Measurements from ENCODE around the gene SLC46A1.
"Not testable (repeated sequence)": the region's sequence is repeated elsewhere in the genome, so short reads cannot be mapped to it uniquely, and the experiment has no call there.

The SLC46A1 gene

DNA sequence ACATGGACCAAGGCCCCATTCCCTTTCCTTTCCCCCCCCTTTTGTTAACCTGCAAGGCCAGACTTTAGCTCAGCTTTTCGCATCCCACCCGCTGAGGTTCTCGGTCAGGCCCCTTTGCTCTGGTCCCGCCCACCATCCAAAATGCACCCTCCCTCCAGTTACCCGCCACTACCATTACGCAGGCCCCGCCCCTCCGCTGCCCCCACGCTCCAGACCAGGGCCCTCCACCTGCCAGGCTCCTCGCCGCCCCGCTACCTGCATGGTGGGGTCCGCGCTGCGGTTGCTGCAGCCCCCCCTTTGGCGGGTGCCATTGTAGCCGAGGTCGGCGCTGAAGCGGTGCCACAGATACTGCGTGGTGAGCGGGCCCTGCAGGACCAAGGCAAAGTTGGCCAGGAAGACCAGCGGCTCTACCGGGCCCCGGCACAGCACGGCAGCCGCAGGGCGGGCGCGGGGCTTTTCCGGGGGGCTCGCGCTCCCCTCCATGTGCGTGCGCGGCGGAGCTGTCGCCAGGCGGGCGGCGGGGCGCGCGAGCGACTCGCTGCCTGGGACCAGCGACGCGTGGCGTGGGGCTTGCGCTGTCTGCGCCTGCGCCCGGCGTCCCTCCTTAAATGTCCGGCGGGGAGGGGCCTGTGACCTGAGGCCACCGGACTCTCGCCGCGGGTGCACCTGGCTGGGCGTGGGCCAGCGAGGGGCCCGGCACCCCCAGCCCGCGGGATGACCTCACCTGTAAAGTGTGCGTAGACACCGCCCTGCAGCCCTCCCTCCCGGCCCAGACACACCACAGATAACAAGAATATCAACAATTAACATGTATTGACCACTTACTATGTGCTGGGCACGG is at the start of gene SLC46A1:
Gene SLC46A1 (minus strand): TSS at position 581 of the 841 bp plus-strand sequence. CDS start 98 bp downstream, at position 483.
- Histone ChIP-seq H3K36me3 (ENCODE audit: insufficient read depth, low read length) (no peaks in the 10 kb centered on the region), H3K4me1 (ENCODE audit: control insufficient read depth, insufficient read depth, low read length, unreplicated experiment) (peaks cover 7% of the 10 kb centered on the region), H2AFZ (ENCODE audit: low read length, unreplicated experiment) (peak within 1 kb of the TSS; percentile 90), H3K4me3 (ENCODE audit: low read depth, low read length) (peak within 1 kb of the TSS; percentile 87), H3K27me3 (ENCODE audit: insufficient read depth, low read length) (no peaks in the 10 kb centered on the region), H3K27ac (ENCODE audit: low read depth, low read length) (no peak within 1 kb of the TSS), H3K79me2 (ENCODE audit: control insufficient read depth, insufficient read depth, low read length, unreplicated experiment) (no peaks in the 10 kb centered on the region)

DNA sequence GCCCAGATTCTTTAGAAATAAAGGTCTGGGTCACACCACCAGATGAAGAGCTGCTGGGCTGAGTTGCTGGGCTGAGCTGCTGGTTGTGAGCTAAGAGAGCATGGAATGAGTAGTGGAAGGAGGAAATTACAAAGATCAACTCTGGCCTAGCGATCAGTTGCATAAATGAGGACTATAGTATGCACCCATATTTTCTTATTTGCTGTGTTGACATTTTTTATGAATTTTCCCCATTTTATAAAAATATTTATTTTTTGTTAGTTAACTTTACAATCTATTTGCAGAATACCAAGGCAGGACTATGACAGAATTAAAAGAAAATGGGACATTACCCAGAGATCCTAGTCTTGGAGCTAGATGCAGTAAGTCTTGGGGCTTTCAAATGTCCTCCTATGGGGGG is 43.8 kb upstream of the SLC46A1 start:
- H3K27me3 ChIP-seq (ENCODE audit: insufficient read depth, low read length) = peaks cover 29% of the 10 kb centered on the region
- no peaks in the 10 kb centered on the region for H3K79me2 ChIP-seq (ENCODE audit: control insufficient read depth, insufficient read depth, low read length, unreplicated experiment)
- no peak overlapping the region for H3K4me3 ChIP-seq (ENCODE audit: low read depth, low read length)
- H2AFZ ChIP-seq (ENCODE audit: low read length, unreplicated experiment) = no peak overlapping the region
- H3K27ac ChIP-seq (ENCODE audit: low read depth, low read length) = no peak overlapping the region
- no peaks in the 10 kb centered on the region for H3K4me1 ChIP-seq (ENCODE audit: control insufficient read depth, insufficient read depth, low read length, unreplicated experiment)
- no peaks in the 10 kb centered on the region for H3K36me3 ChIP-seq (ENCODE audit: insufficient read depth, low read length)

DNA sequence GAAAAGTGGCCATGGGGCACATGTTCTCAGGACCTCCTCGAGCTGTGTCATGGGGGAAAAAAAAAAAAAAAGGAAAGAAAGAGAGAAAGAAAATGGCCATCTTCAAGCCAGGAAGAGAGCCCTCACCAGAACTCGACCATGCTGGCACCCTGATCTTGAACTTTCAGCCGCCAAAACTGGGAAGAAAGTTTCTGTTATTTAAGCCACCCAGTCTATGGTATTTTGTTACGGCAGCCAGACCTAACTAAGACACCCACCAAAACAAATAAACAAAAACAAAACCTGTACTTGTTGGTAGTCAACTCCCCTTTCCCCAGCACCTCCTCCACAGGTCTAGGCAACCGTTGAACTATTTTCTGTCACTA is 41.4 kb upstream of the SLC46A1 start:
- H3K27ac ChIP-seq (ENCODE audit: low read depth, low read length) = no peak overlapping the region
- no peaks in the 10 kb centered on the region for H3K36me3 ChIP-seq (ENCODE audit: insufficient read depth, low read length)
- no peak overlapping the region for H2AFZ ChIP-seq (ENCODE audit: low read length, unreplicated experiment)
- H3K4me1 ChIP-seq (ENCODE audit: control insufficient read depth, insufficient read depth, low read length, unreplicated experiment) = no peaks in the 10 kb centered on the region
- peaks cover 33% of the 10 kb centered on the region for H3K27me3 ChIP-seq (ENCODE audit: insufficient read depth, low read length)
- H3K4me3 ChIP-seq (ENCODE audit: low read depth, low read length) = no peak overlapping the region
- no peaks in the 10 kb centered on the region for H3K79me2 ChIP-seq (ENCODE audit: control insufficient read depth, insufficient read depth, low read length, unreplicated experiment)

DNA sequence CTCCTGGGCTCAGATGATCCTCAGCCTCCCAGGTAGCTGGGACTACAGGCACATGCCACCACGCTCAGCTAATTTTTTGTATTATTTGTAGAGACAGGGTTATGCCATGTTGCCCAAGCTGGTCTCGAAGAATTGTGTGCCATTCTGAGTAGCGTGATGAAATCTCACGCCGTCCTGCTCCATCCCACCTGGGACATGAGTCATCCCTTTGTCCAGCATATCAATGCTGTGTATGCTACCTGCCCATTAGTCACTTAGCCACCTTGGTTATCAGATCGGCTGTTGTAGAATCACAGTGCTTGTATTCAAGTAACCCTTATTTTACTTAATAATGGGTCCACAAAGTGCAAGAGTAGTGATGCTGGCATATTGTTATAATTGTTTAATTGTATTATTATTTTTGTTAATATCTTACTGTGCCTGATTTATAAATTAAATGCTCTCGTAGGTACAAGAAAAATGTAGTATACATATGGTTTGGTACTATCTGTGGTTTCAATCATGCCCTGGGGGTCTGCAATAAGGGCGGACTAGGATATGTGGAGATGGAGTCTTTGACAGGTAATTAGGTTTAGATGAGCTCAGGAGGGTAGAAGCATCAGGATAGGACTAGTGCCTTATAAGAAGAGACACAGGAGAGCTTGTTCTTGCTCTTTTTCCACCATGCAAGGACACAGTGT is 40.8 kb upstream of the SLC46A1 start:
- H3K4me3 ChIP-seq (ENCODE audit: low read depth, low read length) = no peak overlapping the region
- H3K36me3 ChIP-seq (ENCODE audit: insufficient read depth, low read length) = no peaks in the 10 kb centered on the region
- peaks cover 36% of the 10 kb centered on the region for H3K27me3 ChIP-seq (ENCODE audit: insufficient read depth, low read length)
- no peaks in the 10 kb centered on the region for H3K4me1 ChIP-seq (ENCODE audit: control insufficient read depth, insufficient read depth, low read length, unreplicated experiment)
- H2AFZ ChIP-seq (ENCODE audit: low read length, unreplicated experiment) = no peak overlapping the region
- no peaks in the 10 kb centered on the region for H3K79me2 ChIP-seq (ENCODE audit: control insufficient read depth, insufficient read depth, low read length, unreplicated experiment)
- H3K27ac ChIP-seq (ENCODE audit: low read depth, low read length) = no peak overlapping the region

DNA sequence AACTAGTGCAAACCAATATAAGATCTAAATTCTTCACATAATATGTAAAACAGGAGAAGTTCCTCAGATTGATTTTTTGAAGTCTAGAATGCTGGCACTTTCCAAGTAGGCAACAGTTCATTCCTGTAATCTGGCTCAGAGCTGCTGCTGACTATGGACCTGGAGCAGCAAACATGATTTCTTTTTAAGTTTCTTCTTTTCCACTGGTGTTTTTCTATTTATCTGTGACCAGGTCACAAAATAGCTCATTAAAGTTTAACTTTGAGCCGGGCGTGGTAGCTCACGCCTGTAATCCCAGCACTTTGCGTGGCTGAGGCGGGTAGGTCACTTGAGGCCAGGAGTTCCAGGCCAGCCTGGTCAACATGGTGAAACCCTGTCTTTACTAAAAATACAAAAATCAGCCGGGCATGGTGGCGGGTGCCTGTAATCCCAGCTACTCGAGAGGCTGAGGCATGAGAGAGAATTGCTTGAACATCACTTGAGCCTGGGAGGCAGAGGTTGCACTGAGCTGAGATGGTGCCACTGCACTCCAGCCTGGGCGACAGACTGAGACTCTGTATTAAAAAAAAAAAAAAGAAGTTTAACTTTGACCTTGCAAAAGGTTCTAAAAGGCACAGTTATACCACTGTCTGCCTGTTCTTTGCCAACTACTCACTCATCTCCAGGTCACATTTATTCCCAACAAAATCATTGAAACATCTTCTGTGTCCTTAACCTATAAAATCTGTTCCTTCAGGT is 38.1 kb upstream of the SLC46A1 start:
- Histone ChIP-seq H3K36me3 (ENCODE audit: insufficient read depth, low read length) (no peaks in the 10 kb centered on the region), H3K4me3 (ENCODE audit: low read depth, low read length) (no peak overlapping the region), H3K4me1 (ENCODE audit: control insufficient read depth, insufficient read depth, low read length, unreplicated experiment) (no peaks in the 10 kb centered on the region), H3K27ac (ENCODE audit: low read depth, low read length) (no peak overlapping the region), H3K27me3 (ENCODE audit: insufficient read depth, low read length) (peaks cover 25% of the 10 kb centered on the region), H2AFZ (ENCODE audit: low read length, unreplicated experiment) (no peak overlapping the region), H3K79me2 (ENCODE audit: control insufficient read depth, insufficient read depth, low read length, unreplicated experiment) (no peaks in the 10 kb centered on the region)

DNA sequence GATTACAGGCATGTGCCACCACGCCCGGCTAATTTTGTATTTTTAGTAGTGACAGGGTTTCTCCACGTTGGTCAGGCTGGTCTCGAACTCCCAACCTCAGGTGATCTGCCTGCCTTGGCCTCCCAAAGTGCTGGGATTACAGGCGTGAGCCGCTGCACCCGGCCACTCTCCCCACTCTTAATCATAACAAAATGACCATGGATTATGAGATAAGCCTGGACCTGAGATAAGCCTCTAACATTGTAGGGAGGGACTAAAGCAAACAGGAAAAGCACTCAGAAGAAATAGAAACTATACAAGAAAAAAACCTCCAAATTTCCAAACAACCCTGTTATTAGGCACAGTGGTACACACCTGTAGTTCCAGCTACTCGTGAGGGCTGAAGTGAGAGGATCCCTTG is 28.3 kb upstream of the SLC46A1 start:
- not testable (repeated sequence) for H3K4me3 ChIP-seq (ENCODE audit: low read depth, low read length); H2AFZ ChIP-seq (ENCODE audit: low read length, unreplicated experiment); H3K27ac ChIP-seq (ENCODE audit: low read depth, low read length); H3K36me3 ChIP-seq (ENCODE audit: insufficient read depth, low read length); H3K4me1 ChIP-seq (ENCODE audit: control insufficient read depth, insufficient read depth, low read length, unreplicated experiment); H3K79me2 ChIP-seq (ENCODE audit: control insufficient read depth, insufficient read depth, low read length, unreplicated experiment)
- peaks cover 24% of the 10 kb centered on the region for H3K27me3 ChIP-seq (ENCODE audit: insufficient read depth, low read length)

DNA sequence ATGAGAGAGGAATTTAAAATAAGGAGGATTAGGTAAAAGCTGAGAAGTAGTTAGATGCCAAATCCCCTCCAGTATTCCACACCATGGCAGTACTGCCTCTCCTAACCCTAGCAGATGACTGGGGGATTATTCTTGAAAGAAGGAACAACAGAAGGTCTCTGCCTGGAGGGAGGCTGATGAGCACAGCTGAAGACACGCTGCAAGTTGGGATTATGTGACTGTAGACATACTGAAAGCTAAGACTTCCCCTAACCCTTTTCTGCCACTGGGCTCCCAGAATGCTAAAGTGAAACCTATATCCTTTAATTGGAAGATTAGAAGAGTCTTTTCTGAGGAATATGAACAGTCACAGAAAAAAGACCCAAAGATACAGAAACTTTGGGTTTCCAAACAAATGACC is 27.7 kb upstream of the SLC46A1 start:
- Histone ChIP-seq H3K36me3 (ENCODE audit: insufficient read depth, low read length) (no peaks in the 10 kb centered on the region), H3K79me2 (ENCODE audit: control insufficient read depth, insufficient read depth, low read length, unreplicated experiment) (no peaks in the 10 kb centered on the region), H3K27ac (ENCODE audit: low read depth, low read length) (no peak overlapping the region), H3K4me3 (ENCODE audit: low read depth, low read length) (no peak overlapping the region), H2AFZ (ENCODE audit: low read length, unreplicated experiment) (no peak overlapping the region), H3K27me3 (ENCODE audit: insufficient read depth, low read length) (peaks cover 24% of the 10 kb centered on the region), H3K4me1 (ENCODE audit: control insufficient read depth, insufficient read depth, low read length, unreplicated experiment) (no peaks in the 10 kb centered on the region)

DNA sequence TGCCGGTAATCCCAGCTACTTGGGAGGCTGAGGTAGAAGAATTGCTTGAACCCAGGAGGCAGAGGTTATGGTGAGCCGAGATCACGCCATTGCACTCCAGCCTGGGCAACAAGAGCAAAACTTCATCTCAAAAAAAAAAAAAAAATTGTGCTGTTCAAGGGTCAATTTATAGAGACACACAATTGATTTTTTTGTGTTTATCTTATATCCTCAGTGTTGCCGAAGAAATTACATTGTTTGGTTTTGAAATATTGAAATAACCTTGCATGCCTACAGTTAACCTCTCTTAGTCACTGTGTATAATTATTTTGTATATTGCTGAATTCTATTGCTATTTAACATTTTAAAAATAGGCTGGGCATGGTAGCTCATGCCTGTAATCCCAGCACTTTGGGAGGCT is 22.0 kb upstream of the SLC46A1 start:
- H3K27me3 ChIP-seq (ENCODE audit: insufficient read depth, low read length) = peaks cover 28% of the 10 kb centered on the region
- H3K36me3 ChIP-seq (ENCODE audit: insufficient read depth, low read length); H2AFZ ChIP-seq (ENCODE audit: low read length, unreplicated experiment); H3K4me3 ChIP-seq (ENCODE audit: low read depth, low read length); H3K27ac ChIP-seq (ENCODE audit: low read depth, low read length); H3K79me2 ChIP-seq (ENCODE audit: control insufficient read depth, insufficient read depth, low read length, unreplicated experiment); H3K4me1 ChIP-seq (ENCODE audit: control insufficient read depth, insufficient read depth, low read length, unreplicated experiment): not testable (repeated sequence)

DNA sequence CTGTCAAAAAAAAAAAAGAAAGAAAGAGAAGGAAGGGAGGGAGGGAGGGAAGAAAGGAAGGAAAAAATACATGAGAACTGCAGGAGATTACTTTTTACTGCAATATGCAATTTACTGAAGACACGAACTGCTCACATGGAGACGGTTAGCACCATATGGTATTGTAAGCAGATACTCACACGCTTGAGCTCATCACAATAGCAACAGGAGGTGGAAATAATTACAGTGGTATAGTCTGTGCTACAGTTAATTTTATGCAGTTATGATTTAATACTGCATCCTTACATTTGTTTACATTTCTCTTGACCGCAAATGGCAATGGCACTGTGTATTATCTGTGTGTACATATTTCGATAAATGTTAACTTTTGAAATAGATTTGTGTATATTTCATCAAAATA is 21.4 kb upstream of the SLC46A1 start:
- H2AFZ ChIP-seq (ENCODE audit: low read length, unreplicated experiment) = no peak overlapping the region
- no peak overlapping the region for H3K4me3 ChIP-seq (ENCODE audit: low read depth, low read length)
- H3K27me3 ChIP-seq (ENCODE audit: insufficient read depth, low read length) = peaks cover 23% of the 10 kb centered on the region
- H3K36me3 ChIP-seq (ENCODE audit: insufficient read depth, low read length) = no peaks in the 10 kb centered on the region
- no peaks in the 10 kb centered on the region for H3K4me1 ChIP-seq (ENCODE audit: control insufficient read depth, insufficient read depth, low read length, unreplicated experiment)
- H3K79me2 ChIP-seq (ENCODE audit: control insufficient read depth, insufficient read depth, low read length, unreplicated experiment) = no peaks in the 10 kb centered on the region
- no peak overlapping the region for H3K27ac ChIP-seq (ENCODE audit: low read depth, low read length)

DNA sequence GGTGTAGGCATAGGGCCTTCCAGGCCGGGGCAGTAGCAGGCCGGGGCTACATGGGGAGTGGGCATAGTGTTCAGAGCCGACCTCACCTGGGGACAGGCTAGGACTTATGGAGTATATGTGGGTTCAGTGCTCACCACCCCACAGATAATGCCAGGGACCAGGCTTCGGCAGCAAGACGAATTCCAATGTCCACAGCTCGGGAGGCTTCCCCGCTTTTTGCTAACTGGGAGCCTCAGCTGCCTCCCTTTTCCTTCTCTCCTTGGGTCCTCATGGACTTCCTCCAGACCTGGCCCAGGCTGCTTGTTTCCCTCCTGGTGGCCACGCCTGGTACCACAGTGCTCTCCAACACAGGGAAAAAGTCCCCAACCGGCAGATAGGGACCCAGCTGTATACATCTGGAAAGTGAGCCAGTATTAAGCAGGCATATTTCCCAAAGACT is 20.1 kb upstream of the SLC46A1 start:
- peaks cover 11% of the 10 kb centered on the region for H3K27me3 ChIP-seq (ENCODE audit: insufficient read depth, low read length)
- no peaks in the 10 kb centered on the region for H3K79me2 ChIP-seq (ENCODE audit: control insufficient read depth, insufficient read depth, low read length, unreplicated experiment)
- H2AFZ ChIP-seq (ENCODE audit: low read length, unreplicated experiment) = no peak overlapping the region
- no peak overlapping the region for H3K27ac ChIP-seq (ENCODE audit: low read depth, low read length)
- H3K36me3 ChIP-seq (ENCODE audit: insufficient read depth, low read length) = no peaks in the 10 kb centered on the region
- no peaks in the 10 kb centered on the region for H3K4me1 ChIP-seq (ENCODE audit: control insufficient read depth, insufficient read depth, low read length, unreplicated experiment)
- no peak overlapping the region for H3K4me3 ChIP-seq (ENCODE audit: low read depth, low read length)
